ENCODE data around the gene DTNB. TPM values are rescaled to one million over a fixed set of nuclear protein-coding genes. Genes with fewer than 3 reads are reported as not detected.
"Not testable (repeated sequence)": the region's sequence is repeated elsewhere in the genome, so short reads cannot be mapped to it uniquely, and the experiment has no call there.

DTNB gene
- total and polyA plus RNA-seq, 8 donors = 10.5 to 70.0 (median 33.7) TPM

DNA sequence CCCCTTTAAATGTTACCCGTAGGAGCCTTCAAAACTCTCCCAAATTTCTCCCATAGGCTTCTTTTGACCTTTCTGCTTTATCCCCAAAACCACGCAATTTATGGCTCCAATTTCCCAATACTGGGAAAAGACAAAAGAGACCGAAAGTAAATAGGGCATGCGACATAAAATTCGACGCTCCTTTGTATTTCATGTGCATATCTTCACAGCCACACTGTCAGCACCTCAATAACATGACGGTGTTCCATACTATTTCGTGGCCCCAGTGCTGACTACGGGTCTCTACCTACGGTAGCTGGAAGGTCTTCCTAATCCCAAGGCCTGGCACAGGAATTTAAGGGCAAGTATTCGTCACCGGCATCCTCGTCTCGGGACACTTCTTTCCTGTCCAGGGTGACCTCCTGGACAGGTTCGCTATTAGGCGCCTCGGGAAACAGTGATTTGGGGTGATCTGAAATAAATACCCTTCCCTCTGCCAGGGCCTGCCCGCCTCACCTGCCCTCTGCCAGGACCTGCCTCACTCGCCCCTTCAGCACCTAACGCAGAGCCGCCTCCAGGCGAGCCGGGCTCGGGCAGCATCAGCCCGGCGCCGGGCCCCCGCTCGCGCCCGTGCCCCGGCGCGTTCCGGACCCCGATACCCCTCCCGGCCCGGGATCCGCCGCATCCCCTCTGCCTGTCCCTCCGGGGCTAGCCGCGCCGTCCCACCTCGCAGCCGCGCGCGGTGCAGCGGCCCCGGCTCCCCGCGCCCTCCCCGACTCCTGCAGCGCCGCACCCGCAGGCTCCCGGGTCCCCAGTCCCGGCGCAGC is 680 bp downstream of the DTNB start:
- WGBS, 5 donors = 2 to 7% (median 4%) methylated on average over 20 to 60 of the region's 60 CpGs
- peaks cover 15 to 30% (median 22%) of the 10 kb centered on the region in 4 donors for H3K4me1 ChIP-seq
- TF ChIP-seq POLR2AphosphoS5 (IDR thresholded peaks at IDR 0.05) (no peak), EP300 (IDR thresholded peaks at IDR 0.05) (no peak), CTCF (IDR thresholded peaks at IDR 0.05) (no peak), POLR2A (IDR thresholded peaks at IDR 0.05) (no peak)
- no peaks in the 10 kb centered on the region for H3K27me3 ChIP-seq
- peak overlapping the region; percentile 84 to 99 (median 89) for H3K27ac ChIP-seq
- intact Hi-C loops (cut with DNase I; ENCODE audit: low total_unique reads) = no loop called here
- no peaks in the 10 kb centered on the region for H3K9me3 ChIP-seq
- peak overlapping the region; percentile 82 to 96 (median 90) for H3K4me3 ChIP-seq
- H3K36me3 ChIP-seq = no peaks in the 10 kb centered on the region
- peak; percentile 71 to 87 for DNase-seq

DNA sequence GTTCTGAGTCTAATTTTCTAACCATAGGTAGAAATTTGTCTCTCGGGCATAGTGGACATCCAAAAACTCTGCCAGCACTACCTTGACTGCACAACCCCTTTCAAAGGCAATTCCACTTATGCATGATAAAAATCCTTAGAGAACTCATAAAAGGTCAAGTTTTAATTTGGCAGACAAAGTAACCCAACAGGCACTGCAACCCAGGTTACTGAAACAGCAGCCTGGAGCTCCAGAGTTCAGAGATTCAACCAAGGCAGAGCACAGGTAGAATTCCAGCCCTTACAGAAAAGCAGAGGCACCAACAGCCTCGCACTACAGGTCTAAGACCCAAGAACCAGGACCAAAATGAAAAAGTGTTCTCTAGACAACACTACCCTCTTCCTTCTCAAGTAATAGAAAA is 1.8 kb downstream of the DTNB start:
- Histone ChIP-seq H3K4me3 (peak overlapping the region in 2 of 4 donors; percentile 82 to 85), H3K27ac (peak overlapping the region in 2 of 5 donors; percentile 39 to 91), H3K9me3 (no peaks in the 10 kb centered on the region), H3K27me3 (no peaks in the 10 kb centered on the region), H3K4me1 (peaks cover 15 to 30% (median 22%) of the 10 kb centered on the region in 4 donors), H3K36me3 (no peaks in the 10 kb centered on the region)
- TF ChIP-seq POLR2A (IDR thresholded peaks at IDR 0.05) (no peak), CTCF (IDR thresholded peaks at IDR 0.05) (no peak), POLR2AphosphoS5 (IDR thresholded peaks at IDR 0.05) (no peak), EP300 (IDR thresholded peaks at IDR 0.05) (no peak)
- WGBS, 5 donors = 44 to 59% (median 55%) methylated on average over 2 of the region's 2 CpGs
- peak; percentile 15 to 48 for DNase-seq
- intact Hi-C loops (cut with DNase I; ENCODE audit: low total_unique reads) = no loop called here

DNA sequence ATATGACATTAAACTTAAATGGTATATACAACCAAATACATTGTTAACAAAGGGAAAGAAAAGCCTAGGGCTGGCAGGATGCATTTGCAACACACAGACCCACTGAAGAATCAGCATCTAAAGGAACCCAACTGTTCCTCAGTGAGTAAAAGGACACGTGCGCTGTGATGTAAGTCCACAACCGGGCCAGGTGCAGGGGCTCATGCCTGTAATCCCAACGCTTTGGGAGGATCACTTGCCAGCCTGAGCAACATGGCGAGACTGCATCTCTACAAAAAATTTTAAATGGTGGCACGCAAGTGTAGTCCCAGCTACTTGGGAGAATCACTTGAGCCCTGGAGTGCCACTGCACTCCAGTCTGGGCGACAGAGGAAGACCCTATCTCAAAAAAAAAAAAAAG is 3.9 kb downstream of the DTNB start:
- no peak overlapping the region for H3K27ac ChIP-seq
- no peaks in the 10 kb centered on the region for H3K36me3 ChIP-seq
- no peaks in the 10 kb centered on the region for H3K9me3 ChIP-seq
- H3K4me3 ChIP-seq = no peak overlapping the region
- no peak for DNase-seq
- 87 to 94% (median 93%) methylated on average over 7 of the region's 7 CpGs for WGBS, 5 donors
- intact Hi-C loops (cut with DNase I; ENCODE audit: low total_unique reads) = no loop called here
- H3K27me3 ChIP-seq = no peaks in the 10 kb centered on the region
- TF ChIP-seq CTCF (IDR thresholded peaks at IDR 0.05) = no peak
- no peak for TF ChIP-seq EP300 (IDR thresholded peaks at IDR 0.05)
- no peak for TF ChIP-seq POLR2A (IDR thresholded peaks at IDR 0.05)
- no peak for TF ChIP-seq POLR2AphosphoS5 (IDR thresholded peaks at IDR 0.05)
- peaks cover 15 to 35% (median 25%) of the 10 kb centered on the region in 4 donors for H3K4me1 ChIP-seq

DNA sequence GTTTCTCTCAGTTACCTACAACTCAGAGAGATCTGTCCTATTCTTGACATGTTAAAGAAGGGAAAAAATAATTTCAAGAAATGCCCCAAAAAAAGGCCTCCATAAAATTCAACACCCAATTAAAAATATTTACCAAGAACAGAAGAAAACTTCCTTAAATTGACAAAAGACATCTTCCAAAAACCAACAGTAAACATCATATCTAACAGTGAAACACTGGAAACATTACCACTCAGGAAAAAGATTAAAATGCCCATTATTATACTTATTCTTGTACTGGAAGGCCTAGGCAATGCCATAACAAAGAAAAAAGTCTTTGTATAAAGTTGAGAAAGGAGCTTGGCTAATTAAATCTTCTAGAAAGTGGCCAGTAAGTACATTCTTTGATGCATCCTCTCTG is 7.2 kb downstream of the DTNB start:
- intact Hi-C loops (cut with DNase I; ENCODE audit: low total_unique reads) = no loop called here
- Histone ChIP-seq H3K9me3 (no peaks in the 10 kb centered on the region), H3K36me3 (no peaks in the 10 kb centered on the region), H3K27ac (no peak overlapping the region), H3K27me3 (no peaks in the 10 kb centered on the region), H3K4me1 (peaks cover under 1 to 14% (median 7%) of the 10 kb centered on the region in 4 donors), H3K4me3 (no peak overlapping the region)
- DNase-seq = no peak
- TF ChIP-seq EP300 (IDR thresholded peaks at IDR 0.05) (no peak), POLR2AphosphoS5 (IDR thresholded peaks at IDR 0.05) (no peak), POLR2A (IDR thresholded peaks at IDR 0.05) (no peak), CTCF (IDR thresholded peaks at IDR 0.05) (no peak)

DNA sequence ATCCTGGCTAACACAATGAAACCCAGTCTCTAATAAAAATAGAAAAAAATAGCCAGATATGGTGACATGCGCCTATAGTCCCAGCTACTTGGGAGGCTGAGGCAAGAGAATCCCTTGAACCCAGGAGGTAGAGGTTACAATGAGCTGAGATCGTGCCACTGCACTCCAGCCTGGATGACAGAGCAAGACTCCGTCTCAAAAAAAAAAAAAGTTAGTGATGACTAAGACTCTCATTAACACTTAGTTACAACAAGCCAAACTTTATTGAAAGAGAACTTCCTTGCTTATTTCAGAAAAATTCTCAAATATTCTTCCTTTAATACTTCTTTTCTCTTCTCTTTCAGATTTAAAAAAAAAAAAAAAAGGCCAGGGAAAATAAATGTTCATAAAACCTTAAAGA is 7.9 kb downstream of the DTNB start:
- intact Hi-C loops (cut with DNase I; ENCODE audit: low total_unique reads); H3K36me3 ChIP-seq; H3K9me3 ChIP-seq; DNase-seq; H3K27ac ChIP-seq; H3K27me3 ChIP-seq; H3K4me3 ChIP-seq: not testable (repeated sequence)
- peaks cover 0 to 10% (median 5%) of the 10 kb centered on the region in 4 donors for H3K4me1 ChIP-seq
- 70 to 79% (median 79%) methylated on average over 3 of the region's 3 CpGs for WGBS, 5 donors
